Ishikawa (cell line): ENCODE results near the gene SEC24D.

ENCODE experiments used
- CEBPB ChIP-seq: IDR thresholded peaks from 2 replicates; pipeline ENCODE4 v1.6.1; 2012
- EGR1 ChIP-seq: IDR thresholded peaks from 2 replicates; pipeline ENCODE4 v1.6.1; 2012
- EP300 ChIP-seq: IDR thresholded peaks from 2 replicates; pipeline ENCODE4 v1.6.1; 2012; ENCODE audit warnings: borderline replicate concordance
- FOXM1 ChIP-seq: IDR thresholded peaks from 2 replicates; pipeline ENCODE4 v1.6.1; 2012; ENCODE audit warnings: low read depth, borderline replicate concordance
- MAX ChIP-seq: IDR thresholded peaks from 2 replicates; pipeline ENCODE4 v1.6.1; 2012
- RAD21 ChIP-seq: IDR thresholded peaks from 2 replicates; pipeline ENCODE4 v1.6.1; 2012; ENCODE audit warnings: low read depth
- REST ChIP-seq: IDR thresholded peaks from 2 replicates; pipeline ENCODE4 v1.6.1; 2012; ENCODE audit warnings: low read depth, mild to moderate bottlenecking
- TAF1 ChIP-seq: IDR thresholded peaks from 2 replicates; pipeline ENCODE4 v1.6.1; 2012; ENCODE audit warnings: low read depth, mild to moderate bottlenecking
- TCF12 ChIP-seq: IDR thresholded peaks from 2 replicates; pipeline ENCODE4 v1.6.1; 2012; ENCODE audit warnings: low read depth
- TEAD4 ChIP-seq: IDR thresholded peaks from 2 replicates; pipeline ENCODE4 v1.6.1; 2012
- USF1 ChIP-seq: IDR thresholded peaks from 2 replicates; pipeline ENCODE4 v1.6.1; 2012
- YY1 ChIP-seq: IDR thresholded peaks from 2 replicates; pipeline ENCODE4 v1.6.1; 2012; ENCODE audit warnings: low read depth
- ZBTB7A ChIP-seq: IDR thresholded peaks from 2 replicates; pipeline ENCODE4 v1.6.1; 2012; ENCODE audit warnings: low read depth

GRCh38 chr4:118858779-118859178 lies 22.9 kb upstream of the SEC24D start:
- TF ChIP-seq RAD21 (no peak), EGR1 (no peak), EP300 (no peak), TCF12 (no peak), REST (no peak), FOXM1 (no peak), CEBPB (no peak), TEAD4 (no peak), TAF1 (no peak), ZBTB7A (no peak), USF1 (no peak), MAX (no peak), YY1 (no peak)
